ENCODE results near the gene SPEG.

DNA sequence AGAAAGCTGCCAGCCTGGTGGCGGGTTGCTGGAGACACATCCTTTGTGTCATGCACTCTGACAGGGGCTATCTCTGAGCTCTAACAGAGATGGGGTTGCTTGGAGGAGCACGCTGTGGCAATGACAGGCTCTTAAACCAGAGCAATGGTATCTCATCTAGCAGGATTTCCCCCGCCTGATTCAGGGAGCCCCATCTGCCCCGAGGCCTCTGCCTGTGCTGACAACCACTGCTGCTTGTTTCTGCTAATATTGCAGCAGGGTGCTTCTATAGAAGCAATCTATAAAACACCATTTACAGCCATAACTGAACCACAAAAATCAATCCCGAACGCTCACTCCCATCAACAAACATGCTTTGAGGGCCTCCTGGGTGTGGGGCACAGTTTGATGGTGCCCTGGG is 34.1 kb upstream of the SPEG start:
- TF ChIP-seq, protein P1, sequence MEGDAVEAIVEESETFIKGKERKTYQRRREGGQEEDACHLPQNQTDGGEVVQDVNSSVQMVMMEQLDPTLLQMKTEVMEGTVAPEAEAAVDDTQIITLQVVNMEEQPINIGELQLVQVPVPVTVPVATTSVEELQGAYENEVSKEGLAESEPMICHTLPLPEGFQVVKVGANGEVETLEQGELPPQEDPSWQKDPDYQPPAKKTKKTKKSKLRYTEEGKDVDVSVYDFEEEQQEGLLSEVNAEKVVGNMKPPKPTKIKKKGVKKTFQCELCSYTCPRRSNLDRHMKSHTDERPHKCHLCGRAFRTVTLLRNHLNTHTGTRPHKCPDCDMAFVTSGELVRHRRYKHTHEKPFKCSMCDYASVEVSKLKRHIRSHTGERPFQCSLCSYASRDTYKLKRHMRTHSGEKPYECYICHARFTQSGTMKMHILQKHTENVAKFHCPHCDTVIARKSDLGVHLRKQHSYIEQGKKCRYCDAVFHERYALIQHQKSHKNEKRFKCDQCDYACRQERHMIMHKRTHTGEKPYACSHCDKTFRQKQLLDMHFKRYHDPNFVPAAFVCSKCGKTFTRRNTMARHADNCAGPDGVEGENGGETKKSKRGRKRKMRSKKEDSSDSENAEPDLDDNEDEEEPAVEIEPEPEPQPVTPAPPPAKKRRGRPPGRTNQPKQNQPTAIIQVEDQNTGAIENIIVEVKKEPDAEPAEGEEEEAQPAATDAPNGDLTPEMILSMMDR (IDR thresholded peaks at IDR 0.05), result no peak
- no peak for TF ChIP-seq CHD4 (IDR thresholded peaks at IDR 0.05; ENCODE audit: borderline replicate concordance)
- TF ChIP-seq SREBF2 (IDR thresholded peaks at IDR 0.05), result no peak
- TF ChIP-seq RAD21 (conservative IDR thresholded peaks at IDR 0.05 in 1 of 2, IDR thresholded peaks at IDR 0.05 in 1 of 2), result no peak
- no peak for TF ChIP-seq E2F6 (IDR thresholded peaks at IDR 0.05; ENCODE audit: borderline replicate concordance, low read depth)
- TF ChIP-seq, protein P2, sequence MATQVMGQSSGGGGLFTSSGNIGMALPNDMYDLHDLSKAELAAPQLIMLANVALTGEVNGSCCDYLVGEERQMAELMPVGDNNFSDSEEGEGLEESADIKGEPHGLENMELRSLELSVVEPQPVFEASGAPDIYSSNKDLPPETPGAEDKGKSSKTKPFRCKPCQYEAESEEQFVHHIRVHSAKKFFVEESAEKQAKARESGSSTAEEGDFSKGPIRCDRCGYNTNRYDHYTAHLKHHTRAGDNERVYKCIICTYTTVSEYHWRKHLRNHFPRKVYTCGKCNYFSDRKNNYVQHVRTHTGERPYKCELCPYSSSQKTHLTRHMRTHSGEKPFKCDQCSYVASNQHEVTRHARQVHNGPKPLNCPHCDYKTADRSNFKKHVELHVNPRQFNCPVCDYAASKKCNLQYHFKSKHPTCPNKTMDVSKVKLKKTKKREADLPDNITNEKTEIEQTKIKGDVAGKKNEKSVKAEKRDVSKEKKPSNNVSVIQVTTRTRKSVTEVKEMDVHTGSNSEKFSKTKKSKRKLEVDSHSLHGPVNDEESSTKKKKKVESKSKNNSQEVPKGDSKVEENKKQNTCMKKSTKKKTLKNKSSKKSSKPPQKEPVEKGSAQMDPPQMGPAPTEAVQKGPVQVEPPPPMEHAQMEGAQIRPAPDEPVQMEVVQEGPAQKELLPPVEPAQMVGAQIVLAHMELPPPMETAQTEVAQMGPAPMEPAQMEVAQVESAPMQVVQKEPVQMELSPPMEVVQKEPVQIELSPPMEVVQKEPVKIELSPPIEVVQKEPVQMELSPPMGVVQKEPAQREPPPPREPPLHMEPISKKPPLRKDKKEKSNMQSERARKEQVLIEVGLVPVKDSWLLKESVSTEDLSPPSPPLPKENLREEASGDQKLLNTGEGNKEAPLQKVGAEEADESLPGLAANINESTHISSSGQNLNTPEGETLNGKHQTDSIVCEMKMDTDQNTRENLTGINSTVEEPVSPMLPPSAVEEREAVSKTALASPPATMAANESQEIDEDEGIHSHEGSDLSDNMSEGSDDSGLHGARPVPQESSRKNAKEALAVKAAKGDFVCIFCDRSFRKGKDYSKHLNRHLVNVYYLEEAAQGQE (IDR thresholded peaks at IDR 0.05), result no peak
- no peak for TF ChIP-seq FOSL2 (IDR thresholded peaks at IDR 0.05)
- no peak for TF ChIP-seq FOSL2 (CRISPR knock-in tag; IDR thresholded peaks at IDR 0.05)
- TF ChIP-seq RCOR1 (IDR thresholded peaks at IDR 0.05; ENCODE audit: low read depth, low read length), result no peak

Measured in A549 (cell line).